ENCODE measurements around the gene CLTC. TPM values are rescaled to one million over a fixed set of nuclear protein-coding genes. Genes with fewer than 3 reads are reported as not detected.

The CLTC gene
- total and polyA plus RNA-seq, 2 of the 4 experiments (the other 2 are of a cell fraction): 181 to 641 TPM

GRCh38 chr17:59634632-59635541 is 15.2 kb downstream of the CLTC start (continued):
- TF ChIP-seq ELK1 (IDR thresholded peaks at IDR 0.05; ENCODE audit: borderline replicate concordance, low read depth, low read length): no peak

DNA sequence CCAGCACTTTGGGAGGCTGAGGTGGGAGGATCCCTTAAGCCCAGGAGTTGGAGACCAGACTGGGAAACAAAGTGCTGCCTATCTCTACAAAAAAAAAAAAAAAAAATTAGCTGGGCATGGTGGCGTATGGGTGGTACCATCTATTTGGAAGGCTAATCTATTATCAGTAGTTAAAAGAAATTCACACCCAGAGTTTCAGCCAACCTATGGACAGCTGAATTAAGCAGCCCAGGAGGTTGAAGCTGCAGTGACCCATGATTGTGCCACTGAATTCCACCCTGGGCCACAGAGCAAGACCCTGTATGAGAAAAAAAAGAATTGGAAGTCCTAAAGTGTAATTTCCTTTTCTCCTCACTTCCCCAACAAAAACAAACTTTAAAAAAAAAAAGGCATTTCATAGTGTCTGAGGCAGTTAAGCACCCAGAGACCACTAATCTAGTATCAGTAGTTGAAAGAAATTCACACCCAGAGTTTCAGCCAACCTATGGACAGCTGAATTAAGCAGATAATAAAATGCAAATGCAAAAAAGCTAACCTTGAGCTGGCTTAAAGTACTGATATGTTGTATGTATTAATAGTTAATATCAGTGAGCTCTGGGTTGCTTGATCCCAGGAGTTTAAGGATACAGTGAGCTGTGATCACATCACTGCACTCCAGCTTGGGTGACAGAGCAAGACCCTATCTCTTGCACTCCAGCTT is 18.1 kb downstream of the CLTC start:
- H2BK120ac ChIP-seq (ENCODE audit: low read depth, low read length): no peak overlapping the region
- no peak overlapping the region for H3K9ac ChIP-seq (ENCODE audit: low read depth, low read length)
- peaks cover 99% of the 10 kb centered on the region for H4K20me1 ChIP-seq (ENCODE audit: insufficient read depth, low read length)
- no peak overlapping the region for H3K4me2 ChIP-seq (ENCODE audit: low read depth, low read length)
- H2AK9ac ChIP-seq (replicated peaks; ENCODE audit: low read depth, low read length, poor library complexity): no peak overlapping the region
- H4K5ac ChIP-seq (ENCODE audit: low read depth, low read length): no peak overlapping the region
- no peak overlapping the region for H3K4ac ChIP-seq (ENCODE audit: low read depth, low read length)
- no peaks in the 10 kb centered on the region for H3K9me3 ChIP-seq (ENCODE audit: control insufficient read depth, insufficient read depth, low read length)
- no peak overlapping the region for H3K27ac ChIP-seq (ENCODE audit: insufficient read depth, low read length)
- H2BK15ac ChIP-seq (ENCODE audit: low read depth, low read length): no peak overlapping the region
- DNase-seq (no peak), ATAC-seq (ENCODE audit: low read depth) (no peak)
- H4K8ac ChIP-seq (ENCODE audit: low read depth in 2 of 2, low read length in 2 of 2): no peak overlapping the region
- ChIA-PET POLR2A (ENCODE audit: unreplicated experiment) (interaction anchor here (0.6 kb wide), 2 partner anchors 17 to 139 kb away, joined by 3 to 5 read pairs; no protein-coding TSS in a partner anchor), CTCF (interaction anchor here (0.9 kb wide), 1 partner anchor 20 kb away, joined by 4 read pairs; no protein-coding TSS in a partner anchor)
- no peak overlapping the region for H3K23ac ChIP-seq (ENCODE audit: low read depth, low read length)
- no peak overlapping the region for H2BK5ac ChIP-seq (ENCODE audit: low read depth, low read length, poor library complexity, severe bottlenecking)
- H3K36me3 ChIP-seq (ENCODE audit: control insufficient read depth, insufficient read depth, low read length): peaks cover 1% of the 10 kb centered on the region
- H2AFZ ChIP-seq (replicated peaks; ENCODE audit: low read length, poor library complexity): no peak overlapping the region
- H3K27me3 ChIP-seq (ENCODE audit: control insufficient read depth, insufficient read depth, low read length): no peaks in the 10 kb centered on the region
- no peak overlapping the region for H2BK20ac ChIP-seq (ENCODE audit: low read depth, low read length)
- H3K56ac ChIP-seq (ENCODE audit: extremely low read depth, insufficient read depth, low read length): no peak overlapping the region
- dilution Hi-C loops (cut with HindIII; ENCODE audit: low sequenced_read_pairs, unreplicated experiment): no loop called here
- peaks cover 3 to 36% of the 10 kb centered on the region in 2 experiments; a peak in 3 of 4 replicates for H3K79me1 ChIP-seq (ENCODE audit: low read depth in 1 of 2, low read length in 2 of 2)
- H3K14ac ChIP-seq (replicated peaks; ENCODE audit: low read depth, low read length): no peak overlapping the region
- H2AK5ac ChIP-seq (ENCODE audit: low read depth, low read length): no peak overlapping the region
- no CpG with 5 or more reads among the region's 1 CpG for WGBS, 2 experiments (ENCODE audit: extremely low coverage in 2 of 2, insufficient read length in 1 of 2)
- peaks cover 7% of the 10 kb centered on the region for H3K4me1 ChIP-seq (ENCODE audit: control insufficient read depth, insufficient read depth, low read length)
- no peak overlapping the region for H3K4me3 ChIP-seq (ENCODE audit: insufficient read depth, low read depth, low read length)
- in situ Hi-C loops (cut with MboI; ENCODE audit: low sequenced_read_pairs): no loop called here
- no peak overlapping the region for H4K91ac ChIP-seq (ENCODE audit: insufficient read depth, low read depth, low read length)
- no TSS peak for BruUV-seq (replicated peaks)
- H3K9me1 ChIP-seq (ENCODE audit: insufficient read depth, low read length): peaks cover 5% of the 10 kb centered on the region
- no peak overlapping the region for H3K18ac ChIP-seq (ENCODE audit: low read depth, low read length)
- intact Hi-C loops (cut with micrococcal nuclease): no loop called here
- no peak for TF ChIP-seq FOS (IDR thresholded peaks at IDR 0.05; ENCODE audit: low read depth, low read length)
- TF ChIP-seq, protein P1, sequence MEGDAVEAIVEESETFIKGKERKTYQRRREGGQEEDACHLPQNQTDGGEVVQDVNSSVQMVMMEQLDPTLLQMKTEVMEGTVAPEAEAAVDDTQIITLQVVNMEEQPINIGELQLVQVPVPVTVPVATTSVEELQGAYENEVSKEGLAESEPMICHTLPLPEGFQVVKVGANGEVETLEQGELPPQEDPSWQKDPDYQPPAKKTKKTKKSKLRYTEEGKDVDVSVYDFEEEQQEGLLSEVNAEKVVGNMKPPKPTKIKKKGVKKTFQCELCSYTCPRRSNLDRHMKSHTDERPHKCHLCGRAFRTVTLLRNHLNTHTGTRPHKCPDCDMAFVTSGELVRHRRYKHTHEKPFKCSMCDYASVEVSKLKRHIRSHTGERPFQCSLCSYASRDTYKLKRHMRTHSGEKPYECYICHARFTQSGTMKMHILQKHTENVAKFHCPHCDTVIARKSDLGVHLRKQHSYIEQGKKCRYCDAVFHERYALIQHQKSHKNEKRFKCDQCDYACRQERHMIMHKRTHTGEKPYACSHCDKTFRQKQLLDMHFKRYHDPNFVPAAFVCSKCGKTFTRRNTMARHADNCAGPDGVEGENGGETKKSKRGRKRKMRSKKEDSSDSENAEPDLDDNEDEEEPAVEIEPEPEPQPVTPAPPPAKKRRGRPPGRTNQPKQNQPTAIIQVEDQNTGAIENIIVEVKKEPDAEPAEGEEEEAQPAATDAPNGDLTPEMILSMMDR (conservative IDR thresholded peaks at IDR 0.05; ENCODE audit: low read depth, low read length): no peak
